GM18519 (cell line): Measurements from ENCODE around the gene PRDM16.

ENCODE experiments used
- ATAC-seq: cut with Tn5 transposase; IDR thresholded peaks from one replicate; pipeline ENCODE4 v1.9.1; 2021; ENCODE audit warnings: mild to moderate bottlenecking, moderate library complexity; ENCODE audit not compliant: unreplicated experiment, low FRiP score

The PRDM16 gene

GRCh38 chr1:3459940-3460671 lies 391.1 kb downstream of the PRDM16 start:
- no peak for ATAC-seq

- ATAC-seq, result no peak
Measured at GRCh38 chr1:3460672-3461131, 391.7 kb downstream of the PRDM16 start.

- no peak for ATAC-seq
Measured at GRCh38 chr1:3461238-3461933, 392.4 kb downstream of the PRDM16 start.

GRCh38 chr1:3461934-3462275 lies 392.9 kb downstream of the PRDM16 start:
- ATAC-seq, result no peak

- ATAC-seq, result no peak
Measured at GRCh38 chr1:3462356-3463012, 393.5 kb downstream of the PRDM16 start.

DNA sequence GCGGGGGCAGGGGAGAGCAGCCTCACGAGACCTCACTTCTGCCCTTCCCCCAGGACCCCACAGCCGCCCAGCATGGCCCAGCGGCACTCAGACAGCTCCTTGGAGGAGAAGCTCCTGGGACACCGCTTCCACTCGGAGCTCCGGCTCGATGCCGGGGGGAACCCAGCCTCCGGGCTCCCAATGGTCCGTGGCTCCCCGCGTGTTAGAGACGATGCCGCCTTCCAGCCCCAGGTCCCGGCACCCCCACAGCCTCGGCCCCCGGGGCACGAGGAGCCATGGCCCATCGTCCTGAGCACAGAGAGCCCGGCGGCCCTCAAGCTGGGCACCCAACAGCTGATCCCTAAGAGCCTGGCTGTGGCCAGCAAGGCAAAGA lies 394.0 kb downstream of the PRDM16 start:
- ATAC-seq, result no peak

DNA sequence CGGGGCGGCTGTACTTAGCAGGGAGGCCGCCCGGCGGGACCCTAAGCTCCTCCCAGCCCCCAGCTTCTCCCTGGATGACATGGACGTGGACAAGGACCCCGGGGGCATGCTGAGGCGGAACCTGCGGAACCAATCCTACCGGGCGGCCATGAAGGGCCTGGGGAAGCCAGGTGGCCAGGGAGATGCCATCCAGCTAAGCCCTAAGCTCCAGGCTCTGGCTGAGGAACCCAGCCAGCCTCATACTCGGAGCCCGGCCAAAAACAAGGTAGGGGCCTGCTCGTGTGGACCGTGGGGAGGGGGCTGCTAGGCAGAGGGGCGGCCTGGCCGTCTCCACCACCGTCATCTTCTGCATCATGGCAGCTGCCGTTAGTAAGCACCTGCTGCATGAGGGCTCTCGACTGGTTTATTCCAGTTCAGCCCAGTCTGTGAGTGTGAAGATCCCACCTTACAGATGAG lies 394.4 kb downstream of the PRDM16 start:
- no peak for ATAC-seq

DNA sequence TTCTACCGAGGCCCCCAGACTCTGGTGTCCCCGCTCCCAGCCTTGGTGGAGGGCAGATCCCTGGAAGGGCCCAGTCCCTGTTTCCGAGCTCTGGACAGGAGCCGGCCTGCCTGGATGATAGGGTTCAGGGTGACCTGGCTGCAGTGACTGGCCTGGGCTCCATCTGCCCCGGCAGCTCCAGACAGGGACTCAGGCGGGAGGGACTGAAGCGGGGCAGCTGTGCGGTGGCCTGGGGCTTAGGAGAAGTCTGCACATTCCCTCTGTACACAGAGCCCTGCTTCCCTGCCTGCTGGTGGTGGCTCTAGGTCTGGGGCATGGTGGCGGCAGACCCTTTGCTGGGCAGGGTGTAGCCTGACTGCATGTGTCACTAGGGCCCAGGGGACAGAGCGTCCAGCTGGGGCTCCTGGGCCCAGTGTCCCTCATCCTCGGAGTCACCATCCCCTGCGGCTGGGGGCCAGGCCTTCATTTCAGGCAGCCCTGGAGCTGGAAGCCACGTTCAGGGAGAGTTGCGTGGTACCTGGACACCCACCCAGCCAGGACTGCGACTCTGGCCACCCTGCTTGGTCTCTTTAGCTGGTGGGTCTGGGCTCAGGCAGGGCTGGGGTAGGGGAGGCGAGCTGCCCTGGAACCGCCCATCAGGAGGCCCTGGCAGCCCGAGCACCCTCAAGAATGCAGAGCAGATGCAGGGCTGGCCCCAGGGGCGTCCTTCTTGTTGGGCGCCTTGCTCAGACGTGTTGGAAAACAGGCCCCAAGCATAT lies 395.1 kb downstream of the PRDM16 start:
- no peak for ATAC-seq

DNA sequence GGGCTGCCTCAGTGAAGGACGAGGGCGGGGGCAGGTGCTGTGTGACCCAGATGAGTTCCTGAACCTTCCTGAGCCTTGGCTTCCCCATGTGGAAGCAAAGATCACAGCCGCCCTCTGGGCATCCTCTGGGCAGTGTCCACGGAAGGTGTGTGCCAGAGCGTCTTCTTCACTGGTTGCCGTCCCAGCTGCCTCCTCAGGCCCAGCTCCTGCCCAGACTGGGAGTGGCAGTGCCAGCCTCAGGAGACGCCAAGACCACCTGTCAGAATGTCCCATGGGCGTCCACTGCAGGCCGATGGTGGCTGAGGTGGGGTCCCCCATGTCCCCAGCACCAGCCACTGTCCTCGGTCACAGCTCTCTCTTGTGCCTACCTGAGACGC lies 395.6 kb downstream of the PRDM16 start:
- ATAC-seq, result no peak

DNA sequence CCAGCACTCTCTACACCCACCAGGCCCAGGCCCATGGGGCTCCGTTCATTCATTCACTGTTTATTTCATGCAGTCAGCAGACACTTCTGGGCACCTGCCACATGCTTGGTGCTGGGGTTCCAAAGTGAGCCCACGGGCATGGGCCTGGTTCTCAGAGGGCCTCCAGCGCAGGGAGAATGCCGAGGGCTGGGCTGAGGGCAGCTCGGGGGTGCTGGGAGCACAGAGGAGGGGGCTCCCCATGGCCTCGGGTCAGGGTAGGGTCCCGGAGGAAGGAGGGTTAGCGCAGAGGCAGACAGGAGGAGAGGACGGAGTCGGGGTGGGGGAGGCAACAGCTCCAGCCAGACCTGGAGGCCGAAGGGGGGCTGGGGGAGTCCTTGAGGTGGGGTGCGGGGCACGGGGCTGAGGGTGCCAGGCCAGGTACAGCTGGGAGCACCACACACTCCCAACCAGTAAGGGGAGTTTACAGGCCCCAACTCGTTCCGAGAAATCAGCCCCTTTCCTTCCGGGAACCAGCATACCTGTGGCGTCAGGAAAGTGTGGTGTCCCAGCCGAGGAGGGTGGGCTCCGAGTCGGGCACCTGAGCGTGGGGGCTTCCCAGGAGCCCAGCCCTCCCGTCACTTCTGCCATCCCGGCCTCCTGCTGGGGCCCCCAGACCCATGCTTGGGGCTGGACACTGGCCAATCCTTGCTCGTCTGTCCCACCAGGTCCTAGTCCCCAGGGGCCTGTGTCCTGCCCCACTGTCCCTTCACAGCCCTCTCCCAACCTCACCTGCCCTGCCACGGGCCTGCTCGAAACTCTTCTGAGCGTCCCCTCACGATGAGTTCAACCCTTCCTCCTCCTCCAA lies 396.3 kb downstream of the PRDM16 start:
- no peak for ATAC-seq

GRCh38 chr1:3465935-3466321 lies 396.9 kb downstream of the PRDM16 start:
- no peak for ATAC-seq

- ATAC-seq, result no peak
Measured at GRCh38 chr1:3466366-3467075, 397.5 kb downstream of the PRDM16 start.

DNA sequence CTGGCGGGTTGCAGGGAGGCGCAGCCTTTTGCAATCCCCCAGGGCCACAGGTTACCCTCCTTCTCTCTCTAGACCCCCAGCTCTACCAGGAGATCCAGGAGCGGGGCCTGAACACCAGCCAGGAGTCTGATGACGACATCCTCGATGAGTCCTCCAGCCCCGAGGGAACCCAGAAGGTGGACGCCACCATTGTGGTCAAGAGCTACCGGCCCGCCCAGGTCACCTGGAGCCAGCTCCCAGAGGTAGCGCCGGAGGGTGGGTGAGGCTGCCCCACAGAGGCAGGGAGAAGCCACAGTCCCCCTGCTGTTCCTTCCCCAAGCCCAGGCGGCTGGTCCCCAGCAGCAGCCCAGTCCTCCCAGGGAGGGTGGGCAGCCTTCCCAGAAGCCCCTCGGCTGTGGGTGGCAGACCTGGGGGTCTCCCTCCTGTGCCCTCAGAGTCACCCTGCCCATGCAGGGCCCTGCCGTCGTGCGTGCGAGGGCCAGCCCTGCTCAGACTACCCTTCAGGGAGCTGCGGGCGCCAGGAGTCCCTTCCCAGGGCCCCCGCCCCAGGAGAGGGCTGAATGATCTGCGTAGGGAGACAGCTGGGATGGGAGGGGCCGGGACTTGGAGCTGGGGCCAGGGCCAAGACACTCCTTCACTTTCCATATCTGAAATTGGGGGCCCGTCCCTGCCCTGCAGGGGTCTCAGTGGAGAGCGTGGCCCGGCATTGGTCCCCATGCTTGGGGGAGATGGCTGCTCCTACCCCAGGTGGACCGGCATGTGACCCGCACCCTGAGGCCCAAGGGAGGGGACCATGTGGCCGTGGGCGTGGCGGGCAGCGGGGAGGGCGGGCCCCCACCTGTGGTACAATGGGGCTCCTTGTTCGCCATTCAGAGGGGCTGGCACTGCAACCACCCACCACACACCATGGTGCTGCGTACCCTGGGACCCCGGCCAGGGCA lies 398.4 kb downstream of the PRDM16 start:
- no peak for ATAC-seq

DNA sequence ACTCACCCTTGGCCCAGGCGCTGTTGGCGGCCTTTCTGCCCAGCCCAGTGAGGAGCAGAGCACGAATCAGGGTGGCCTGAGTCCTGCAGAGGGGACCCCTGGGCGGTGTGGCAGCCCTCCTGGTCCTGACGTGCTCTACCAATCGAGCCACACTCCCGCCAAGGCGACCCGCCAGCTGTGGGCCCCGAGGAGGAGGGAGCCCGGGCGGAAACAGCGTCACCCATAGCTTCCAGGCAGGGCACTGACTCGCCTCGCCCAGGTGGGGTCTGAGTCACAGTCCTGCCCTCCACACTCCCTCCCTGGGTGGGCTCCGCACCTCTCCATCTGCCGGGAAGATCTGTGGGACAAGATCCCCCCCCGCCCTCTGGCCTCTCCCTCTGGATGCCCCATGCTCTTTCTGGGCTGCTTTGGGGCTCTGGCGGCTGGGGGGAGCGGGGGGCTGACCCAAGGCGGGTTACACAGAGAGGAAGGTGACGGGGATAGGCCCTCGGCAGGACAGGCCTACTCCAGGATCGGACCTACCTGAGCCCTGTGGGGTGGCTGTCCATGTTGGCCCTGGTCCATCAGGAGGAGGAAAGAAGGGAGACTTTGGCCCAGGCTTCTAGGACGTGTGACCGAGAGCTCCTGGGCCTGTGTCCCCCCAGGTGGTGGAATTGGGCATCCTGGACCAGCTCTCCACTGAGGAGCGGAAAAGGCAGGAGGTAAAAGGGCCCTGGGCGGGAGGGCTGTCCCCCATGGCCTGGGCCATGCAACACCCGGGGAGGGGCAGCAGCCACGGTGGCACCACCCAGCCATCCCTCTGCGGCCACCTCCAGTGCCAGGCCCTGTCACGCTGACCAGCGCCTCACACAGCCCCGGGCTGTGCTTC lies 399.5 kb downstream of the PRDM16 start:
- ATAC-seq, result no peak

DNA sequence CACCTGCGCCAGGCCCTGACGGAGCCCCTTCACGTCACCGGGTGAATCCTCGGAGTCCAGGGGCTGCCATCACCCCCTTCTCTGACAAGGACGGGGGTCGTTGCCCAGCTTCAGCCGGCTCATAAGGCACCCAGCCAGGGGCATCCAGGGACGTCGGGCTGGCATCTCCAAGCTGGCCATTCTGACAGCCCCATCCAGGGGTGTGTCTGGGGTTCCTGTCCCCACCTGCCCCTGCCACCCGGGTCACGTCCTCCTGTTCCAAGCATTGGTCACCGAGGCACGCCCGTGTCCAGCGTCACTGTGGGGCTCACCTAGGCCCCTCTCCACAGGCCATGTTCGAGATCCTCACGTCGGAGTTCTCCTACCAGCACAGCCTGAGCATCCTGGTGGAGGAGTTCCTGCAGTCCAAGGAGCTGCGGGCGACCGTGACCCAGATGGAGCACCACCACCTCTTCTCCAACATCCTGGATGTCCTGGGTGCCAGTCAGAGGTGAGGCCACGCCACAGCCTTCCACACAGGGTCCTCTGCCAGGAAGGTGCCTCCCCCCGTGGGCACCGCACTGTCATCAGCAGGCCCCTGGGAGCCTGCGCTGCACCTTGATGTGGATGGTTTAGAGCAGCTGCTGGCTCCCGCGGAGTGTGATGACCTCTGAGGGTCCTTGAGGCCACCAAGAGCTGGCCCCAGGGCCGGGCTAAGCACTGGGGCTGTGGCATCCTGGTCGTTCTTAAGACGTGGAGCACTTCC lies 400.3 kb downstream of the PRDM16 start:
- no peak for ATAC-seq

GRCh38 chr1:3469849-3470649 lies 401.0 kb downstream of the PRDM16 start:
- ATAC-seq, result no peak
